HG03558 (cell line): ENCODE measurements around the gene CABS1.

Source experiments
- ATAC-seq: cut with Tn5 transposase; IDR thresholded peaks from one replicate; pipeline ENCODE4 v1.9.1; 2021; ENCODE audit warnings: moderate number of reproducible peaks; ENCODE audit not compliant: unreplicated experiment; ENCODE audit errors: extremely low read depth

The CABS1 gene

GRCh38 chr4:70334681-70335080 is at the start of gene CABS1:
Gene CABS1 (plus strand): TSS chr4:70334981. CDS start chr4:70335040, 59 bp downstream.
- no peak for ATAC-seq

- no peak for ATAC-seq
These were observed 46.1 kb upstream of the CABS1 start for GRCh38 chr4:70288651-70289050.

- ATAC-seq, result no peak
These were observed 43.4 kb upstream of the CABS1 start for GRCh38 chr4:70291341-70291740.

- no peak for ATAC-seq
These were observed 37.2 kb upstream of the CABS1 start for GRCh38 chr4:70297576-70297975.

GRCh38 chr4:70298051-70298450 is 36.7 kb upstream of the CABS1 start:
- ATAC-seq, result no peak

- ATAC-seq, result no peak
These were observed 35.1 kb upstream of the CABS1 start for GRCh38 chr4:70299643-70300042.

GRCh38 chr4:70300215-70300614 is 34.6 kb upstream of the CABS1 start:
- ATAC-seq, result no peak

GRCh38 chr4:70303090-70303489 is 31.7 kb upstream of the CABS1 start:
- ATAC-seq, result no peak

GRCh38 chr4:70305601-70306000 is 29.2 kb upstream of the CABS1 start:
- ATAC-seq, result no peak

GRCh38 chr4:70306076-70306475 is 28.7 kb upstream of the CABS1 start:
- no peak for ATAC-seq

GRCh38 chr4:70313736-70314135 is 21.0 kb upstream of the CABS1 start:
- ATAC-seq, result no peak

- no peak for ATAC-seq
These were observed 18.9 kb upstream of the CABS1 start for GRCh38 chr4:70315928-70316327.

GRCh38 chr4:70326052-70326451 is 8.7 kb upstream of the CABS1 start:
- ATAC-seq, result no peak

- ATAC-seq, result no peak
These were observed 1.3 kb downstream of the CABS1 start for GRCh38 chr4:70336043-70336442.

- no peak for ATAC-seq
These were observed 3.2 kb downstream of the CABS1 start for GRCh38 chr4:70337886-70338420.

GRCh38 chr4:70356185-70356584 is 21.4 kb downstream of the CABS1 start:
- ATAC-seq, result no peak

GRCh38 chr4:70359115-70359661 is 24.4 kb downstream of the CABS1 start:
- no peak for ATAC-seq

GRCh38 chr4:70360460-70360859 is 25.7 kb downstream of the CABS1 start, which contains the start of gene SMR3A:
Gene SMR3A (plus strand): TSS chr4:70360760. CDS start chr4:70362116, 1,356 bp downstream.
- no peak for ATAC-seq

- ATAC-seq, result no peak
These were observed 29.2 kb downstream of the CABS1 start for GRCh38 chr4:70364002-70364401.

GRCh38 chr4:70365479-70365878 is 30.7 kb downstream of the CABS1 start:
- no peak for ATAC-seq

- ATAC-seq, result no peak
These were observed 33.0 kb downstream of the CABS1 start for GRCh38 chr4:70367813-70368212.

GRCh38 chr4:70371987-70372386 is 37.2 kb downstream of the CABS1 start:
- ATAC-seq, result no peak
